GM12891 (cell line): ENCODE data around the gene CMTM2.

ENCODE experiments used
- POLR2A ChIP-seq: IDR thresholded peaks from 2 replicates; pipeline ENCODE4 v1.6.1; 2011; ENCODE audit warnings: low read depth, low read length, control low read depth
- TAF1 ChIP-seq: IDR thresholded peaks from 2 replicates; pipeline ENCODE4 v1.6.1; 2011; ENCODE audit warnings: low read depth, low read length, control low read depth

- TF ChIP-seq POLR2A (no peak), TAF1 (no peak)
Observed at GRCh38 chr16:66580605-66581209, 1.4 kb downstream of the CMTM2 start.
